Neural crest cell (in vitro differentiated cells): ENCODE results near the gene GRIN2A. TPM values are rescaled to one million over a fixed set of nuclear protein-coding genes. Genes with fewer than 3 reads are reported as not detected.

Source experiments
- DNase-seq: peaks from one replicate; pipeline ENCODE4 v3.0.0; 2021; ENCODE audit warnings: low read depth, mixed read lengths, low spot score
- H3K27ac Mint-ChIP-seq: one replicate; pipeline ENCODE4 v1.8.0; 2021; ENCODE audit warnings: mild to moderate bottlenecking, mixed read lengths; ENCODE audit not compliant: unreplicated experiment
- H3K27me3 Mint-ChIP-seq: 2 replicates; pipeline ENCODE4 v1.8.0; 2021; ENCODE audit warnings: low read depth, mild to moderate bottlenecking, mixed read lengths
- H3K36me3 Mint-ChIP-seq: 2 replicates; pipeline ENCODE4 v1.8.0; 2021; ENCODE audit warnings: low read depth, mild to moderate bottlenecking, mixed read lengths
- H3K4me1 Mint-ChIP-seq: 2 replicates; pipeline ENCODE4 v1.8.0; 2021; ENCODE audit warnings: mixed read lengths
- H3K4me3 Mint-ChIP-seq: one replicate; pipeline ENCODE4 v1.8.0; 2021; ENCODE audit warnings: mild to moderate bottlenecking, mixed read lengths
- H3K9me3 Mint-ChIP-seq: 2 replicates; pipeline ENCODE4 v1.8.0; 2021; ENCODE audit warnings: mixed read lengths
- CTCF ChIP-seq: fragments of 200-600 bp; sonication (generic); conservative IDR thresholded peaks from 2 replicates; pipeline ENCODE4 v1.5.0; 2021; ENCODE audit warnings: antibody characterized with exemption, mild to moderate bottlenecking
- total RNA-seq: library from RNA; stranded (reverse); gene quantifications from 2 replicates; pipeline ENCODE4 v1.2.1, GENCODE V29; 2021

GRIN2A gene
- total RNA-seq, 1 donor from 2014 or later: 0.09 TPM

DNA sequence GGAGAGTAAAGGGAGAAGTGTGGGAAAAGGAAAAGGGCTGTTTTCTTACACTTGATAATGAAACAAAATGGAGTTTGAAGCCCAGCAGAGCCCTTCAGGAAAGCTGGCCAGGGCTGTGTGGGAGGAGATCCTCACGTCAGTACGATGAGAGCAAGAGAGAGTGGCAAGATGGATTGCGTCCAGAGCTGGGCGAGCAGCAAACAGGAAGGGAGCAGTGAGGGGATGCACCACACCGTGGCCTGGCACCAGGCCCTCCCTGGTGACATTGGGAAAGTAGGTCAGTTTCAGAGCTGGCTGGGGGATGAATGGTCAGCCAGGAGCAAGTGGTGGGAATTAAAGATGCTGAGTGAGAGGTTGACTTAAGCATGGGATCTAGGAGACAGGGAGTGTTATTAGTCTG lies 273.6 kb downstream of the GRIN2A start:
- Mint-ChIP-seq H3K36me3 (no peaks in the 10 kb centered on the region), H3K27me3 (peaks cover 6% of the 10 kb centered on the region), H3K4me3 (no peak overlapping the region), H3K27ac (no peak overlapping the region), H3K9me3 (no peaks in the 10 kb centered on the region), H3K4me1 (peaks cover 4% of the 10 kb centered on the region)
- no peak for DNase-seq
- TF ChIP-seq CTCF: no peak

DNA sequence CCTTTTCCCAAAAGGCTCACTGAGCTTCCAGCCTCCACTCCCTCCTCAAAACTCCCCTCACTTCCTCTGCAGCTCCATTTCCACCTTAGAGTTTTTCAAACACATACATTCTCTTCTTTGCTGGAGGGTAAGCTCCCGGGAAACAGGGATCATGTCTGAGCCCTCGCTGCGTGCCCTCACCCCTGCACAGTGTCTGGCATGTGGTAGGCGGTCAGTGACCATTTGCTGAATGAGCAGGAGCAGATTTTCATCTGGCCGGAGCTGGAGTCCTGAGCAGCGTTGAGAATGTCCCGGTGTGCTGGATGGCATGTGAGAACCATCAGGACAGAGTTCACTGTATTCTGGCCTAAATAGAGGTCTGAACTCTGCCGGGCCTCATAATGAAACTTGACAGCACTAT lies 274.5 kb downstream of the GRIN2A start:
- no peak for DNase-seq
- Mint-ChIP-seq H3K27ac (no peak overlapping the region), H3K9me3 (no peaks in the 10 kb centered on the region), H3K4me3 (no peak overlapping the region), H3K4me1 (peaks cover 4% of the 10 kb centered on the region), H3K36me3 (no peaks in the 10 kb centered on the region), H3K27me3 (peaks cover 10% of the 10 kb centered on the region)
- TF ChIP-seq CTCF: no peak

- Mint-ChIP-seq H3K27ac (no peak overlapping the region), H3K9me3 (no peaks in the 10 kb centered on the region), H3K27me3 (peaks cover 7% of the 10 kb centered on the region), H3K36me3 (no peaks in the 10 kb centered on the region), H3K4me3 (no peak overlapping the region), H3K4me1 (peaks cover 4% of the 10 kb centered on the region)
- no peak for TF ChIP-seq CTCF
- DNase-seq: no peak
Measured at GRCh38 chr16:9906218-9906617, 276.0 kb downstream of the GRIN2A start.

- no peak overlapping the region for H3K27ac Mint-ChIP-seq
- peaks cover 4% of the 10 kb centered on the region for H3K4me1 Mint-ChIP-seq
- no peak overlapping the region for H3K4me3 Mint-ChIP-seq
- H3K9me3 Mint-ChIP-seq: no peaks in the 10 kb centered on the region
- no peak for DNase-seq
- H3K36me3 Mint-ChIP-seq: no peaks in the 10 kb centered on the region
- no peak for TF ChIP-seq CTCF
- H3K27me3 Mint-ChIP-seq: peaks cover 9% of the 10 kb centered on the region
Measured at GRCh38 chr16:9904526-9904925, 277.7 kb downstream of the GRIN2A start.

DNA sequence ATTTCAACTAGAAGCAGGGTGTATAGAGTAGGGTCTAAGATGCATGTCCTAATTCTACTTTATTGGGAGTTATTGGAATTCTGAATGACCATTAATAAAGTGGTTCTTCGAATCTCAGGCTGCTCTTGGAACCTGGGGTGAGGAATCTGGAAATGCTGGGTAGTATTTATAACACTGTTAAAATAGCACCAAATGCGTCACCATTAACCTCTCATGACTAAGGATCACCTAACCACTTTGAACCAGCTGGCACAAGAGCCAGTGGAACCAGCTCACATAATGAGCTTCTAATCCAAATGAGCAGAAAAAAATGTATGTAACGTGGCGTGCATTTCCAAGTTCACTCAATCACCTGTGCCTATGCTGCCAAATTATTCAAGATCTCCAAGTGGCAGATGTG lies 281.7 kb downstream of the GRIN2A start:
- no peaks in the 10 kb centered on the region for H3K4me1 Mint-ChIP-seq
- no peak for TF ChIP-seq CTCF
- H3K27me3 Mint-ChIP-seq: peaks cover 7% of the 10 kb centered on the region
- no peak overlapping the region for H3K4me3 Mint-ChIP-seq
- H3K27ac Mint-ChIP-seq: no peak overlapping the region
- no peaks in the 10 kb centered on the region for H3K9me3 Mint-ChIP-seq
- no peak for DNase-seq
- H3K36me3 Mint-ChIP-seq: no peaks in the 10 kb centered on the region

DNA sequence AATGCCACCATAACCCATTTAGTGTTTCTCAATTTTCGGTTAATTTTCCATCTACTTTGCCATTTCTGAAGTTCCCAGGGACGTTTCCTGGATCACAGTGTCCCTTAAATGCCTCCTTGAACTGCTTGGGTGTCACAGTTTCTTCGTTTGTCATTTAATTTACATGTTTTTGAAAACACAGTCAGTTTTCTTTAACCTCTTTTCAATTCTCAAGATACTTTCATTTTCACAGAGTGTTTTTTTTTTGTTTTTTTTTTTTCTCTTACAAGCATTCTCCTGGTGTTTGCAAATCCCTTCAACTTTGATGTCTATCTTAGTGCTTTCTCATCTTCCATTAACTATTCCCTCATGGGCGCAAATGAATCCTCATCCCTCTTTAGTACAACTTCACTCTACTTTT lies 283.7 kb downstream of the GRIN2A start:
- Mint-ChIP-seq H3K9me3 (no peaks in the 10 kb centered on the region), H3K27ac (no peak overlapping the region), H3K36me3 (no peaks in the 10 kb centered on the region), H3K27me3 (peaks cover 16% of the 10 kb centered on the region), H3K4me1 (no peaks in the 10 kb centered on the region), H3K4me3 (no peak overlapping the region)
- DNase-seq: no peak
- TF ChIP-seq CTCF: no peak
